Measurements from ENCODE around the gene ZNF512.

DNA sequence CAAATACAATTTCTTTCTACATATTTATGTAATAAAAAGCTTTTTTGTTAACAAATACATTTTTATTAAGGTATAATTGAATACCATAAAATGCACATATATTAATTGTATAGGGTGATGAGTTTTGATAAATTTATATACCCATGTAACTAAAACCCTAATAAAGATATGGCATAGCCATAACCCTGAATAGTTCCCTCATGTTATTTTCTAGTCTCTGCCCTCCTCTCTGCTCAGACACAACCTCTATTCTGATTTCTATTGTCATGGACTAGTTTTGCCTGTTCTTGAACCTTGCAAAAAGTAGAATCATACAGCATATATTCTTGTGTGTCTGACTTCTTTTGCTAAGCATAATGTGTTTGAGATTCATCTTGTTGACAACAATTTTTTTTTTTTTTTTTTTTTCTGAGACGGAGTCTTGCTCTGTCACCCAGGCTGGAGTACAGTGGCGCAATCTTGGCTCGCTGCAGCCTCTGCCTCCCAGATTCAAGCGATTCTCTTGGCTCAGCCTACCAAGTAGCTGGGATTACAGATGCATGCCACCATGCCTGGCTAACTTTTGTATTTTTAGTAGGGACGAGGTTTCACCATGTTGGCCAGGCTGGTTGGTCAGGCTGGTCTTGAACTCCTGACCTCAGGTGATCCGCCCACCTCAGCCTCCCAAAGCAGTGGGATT lies 38.6 kb upstream of the ZNF512 start:
- TF ChIP-seq, protein P1, sequence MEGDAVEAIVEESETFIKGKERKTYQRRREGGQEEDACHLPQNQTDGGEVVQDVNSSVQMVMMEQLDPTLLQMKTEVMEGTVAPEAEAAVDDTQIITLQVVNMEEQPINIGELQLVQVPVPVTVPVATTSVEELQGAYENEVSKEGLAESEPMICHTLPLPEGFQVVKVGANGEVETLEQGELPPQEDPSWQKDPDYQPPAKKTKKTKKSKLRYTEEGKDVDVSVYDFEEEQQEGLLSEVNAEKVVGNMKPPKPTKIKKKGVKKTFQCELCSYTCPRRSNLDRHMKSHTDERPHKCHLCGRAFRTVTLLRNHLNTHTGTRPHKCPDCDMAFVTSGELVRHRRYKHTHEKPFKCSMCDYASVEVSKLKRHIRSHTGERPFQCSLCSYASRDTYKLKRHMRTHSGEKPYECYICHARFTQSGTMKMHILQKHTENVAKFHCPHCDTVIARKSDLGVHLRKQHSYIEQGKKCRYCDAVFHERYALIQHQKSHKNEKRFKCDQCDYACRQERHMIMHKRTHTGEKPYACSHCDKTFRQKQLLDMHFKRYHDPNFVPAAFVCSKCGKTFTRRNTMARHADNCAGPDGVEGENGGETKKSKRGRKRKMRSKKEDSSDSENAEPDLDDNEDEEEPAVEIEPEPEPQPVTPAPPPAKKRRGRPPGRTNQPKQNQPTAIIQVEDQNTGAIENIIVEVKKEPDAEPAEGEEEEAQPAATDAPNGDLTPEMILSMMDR (IDR thresholded peaks at IDR 0.05): no peak
- no peak for TF ChIP-seq POLR2A (IDR thresholded peaks at IDR 0.05)
